Retinal pigment epithelial cell (primary cell): ENCODE measurements around the gene TESK2.

Experiments
- DNase-seq: peaks from one replicate; pipeline ENCODE4 v3.0.0-alpha.2; 2010; ENCODE audit warnings: low read depth
- H3K4me3 ChIP-seq: 2 replicates; pipeline ENCODE4 v1.5.1; 2011; ENCODE audit warnings: mild to moderate bottlenecking, low read length, control low read depth, moderate library complexity
- TF ChIP-seq, protein P1 (sequence below): conservative IDR thresholded peaks from 2 replicates; pipeline ENCODE4 v1.5.1; 2011; ENCODE audit warnings: low read depth, low read length, control low read depth, inconsistent platforms

The TESK2 gene

DNA sequence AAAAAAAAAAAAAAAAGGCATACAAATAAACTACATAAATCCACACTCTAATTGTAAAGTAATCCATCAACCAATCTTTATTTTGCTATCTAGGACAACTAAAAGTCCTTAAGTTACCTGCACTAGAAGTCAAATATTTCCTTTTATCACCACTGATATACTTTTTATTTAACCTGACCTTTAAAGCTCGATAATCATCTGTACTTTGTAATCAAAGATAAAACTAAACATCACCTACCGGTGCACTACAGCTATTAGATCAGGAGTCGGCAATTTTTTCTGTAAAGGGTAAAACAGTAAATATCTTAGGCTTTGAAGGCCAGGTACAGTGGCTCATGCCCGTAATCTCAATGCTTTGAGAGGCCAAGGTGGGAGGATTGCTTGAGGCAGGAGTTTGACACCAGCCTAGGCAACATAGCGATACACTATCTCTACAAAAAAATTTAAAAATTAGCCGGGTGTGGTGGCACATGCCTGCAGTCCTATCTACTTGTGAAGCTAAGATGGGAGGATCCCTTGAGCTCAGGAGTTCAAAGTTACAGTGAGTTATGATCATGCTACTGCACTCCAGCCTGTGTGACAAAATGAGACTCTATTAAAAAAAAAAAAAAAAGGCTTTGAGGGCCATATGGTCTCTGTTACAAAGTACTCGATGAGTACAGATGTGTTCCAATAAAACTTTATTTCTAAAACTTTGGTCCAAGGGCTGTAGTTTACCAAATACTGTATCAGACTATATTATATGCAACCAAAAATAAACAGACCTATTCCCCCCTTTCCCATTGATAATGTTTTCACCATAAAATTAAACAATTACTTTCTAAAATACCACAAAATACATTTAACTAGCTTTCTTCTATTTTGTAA is 47.1 kb downstream of the TESK2 start:
- DNase-seq, result no peak
- TF ChIP-seq, protein P1, sequence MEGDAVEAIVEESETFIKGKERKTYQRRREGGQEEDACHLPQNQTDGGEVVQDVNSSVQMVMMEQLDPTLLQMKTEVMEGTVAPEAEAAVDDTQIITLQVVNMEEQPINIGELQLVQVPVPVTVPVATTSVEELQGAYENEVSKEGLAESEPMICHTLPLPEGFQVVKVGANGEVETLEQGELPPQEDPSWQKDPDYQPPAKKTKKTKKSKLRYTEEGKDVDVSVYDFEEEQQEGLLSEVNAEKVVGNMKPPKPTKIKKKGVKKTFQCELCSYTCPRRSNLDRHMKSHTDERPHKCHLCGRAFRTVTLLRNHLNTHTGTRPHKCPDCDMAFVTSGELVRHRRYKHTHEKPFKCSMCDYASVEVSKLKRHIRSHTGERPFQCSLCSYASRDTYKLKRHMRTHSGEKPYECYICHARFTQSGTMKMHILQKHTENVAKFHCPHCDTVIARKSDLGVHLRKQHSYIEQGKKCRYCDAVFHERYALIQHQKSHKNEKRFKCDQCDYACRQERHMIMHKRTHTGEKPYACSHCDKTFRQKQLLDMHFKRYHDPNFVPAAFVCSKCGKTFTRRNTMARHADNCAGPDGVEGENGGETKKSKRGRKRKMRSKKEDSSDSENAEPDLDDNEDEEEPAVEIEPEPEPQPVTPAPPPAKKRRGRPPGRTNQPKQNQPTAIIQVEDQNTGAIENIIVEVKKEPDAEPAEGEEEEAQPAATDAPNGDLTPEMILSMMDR, result no peak
- H3K4me3 ChIP-seq, result no peak overlapping the region

DNA sequence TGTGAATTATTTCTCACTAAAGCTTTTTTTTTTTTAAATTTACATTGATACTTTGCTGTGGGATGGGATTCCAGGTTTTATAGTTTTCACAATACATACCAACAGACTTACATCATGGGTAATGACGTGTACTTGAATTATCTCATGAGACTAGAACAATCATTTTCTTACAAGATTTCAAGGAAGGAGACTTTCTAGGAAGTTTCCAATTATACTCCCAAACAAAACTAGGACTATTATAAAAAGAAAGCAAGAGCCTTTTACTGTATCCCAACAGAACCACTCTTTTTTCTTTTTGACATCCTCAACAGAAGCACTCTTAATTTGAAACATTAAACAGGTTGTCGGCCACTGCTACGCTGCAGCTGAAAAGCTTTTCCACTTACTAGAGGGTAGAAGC is 48.7 kb downstream of the TESK2 start:
- no peak overlapping the region for H3K4me3 ChIP-seq
- DNase-seq, result peak; percentile 67
- TF ChIP-seq, protein P1, result no peak

DNA sequence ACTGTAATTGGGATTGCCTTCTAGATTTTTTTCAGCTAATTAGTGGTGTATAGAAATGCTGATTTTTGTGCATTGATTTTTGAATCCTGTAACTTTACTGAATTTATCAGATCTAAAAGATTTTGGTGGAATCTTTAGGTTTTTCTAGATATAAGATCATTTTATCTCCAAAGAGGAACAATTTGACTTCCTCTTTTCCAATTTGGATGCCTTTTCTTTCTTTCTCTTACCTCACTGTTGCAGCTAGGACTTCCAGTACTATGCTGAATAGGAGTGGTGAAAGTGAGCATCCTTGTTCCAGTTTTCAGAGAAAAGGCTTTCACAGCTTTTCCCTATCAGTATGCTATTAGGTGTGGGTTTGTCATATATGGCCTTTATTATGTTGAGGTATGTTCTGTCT is 53.6 kb downstream of the TESK2 start:
- no peak overlapping the region for H3K4me3 ChIP-seq
- DNase-seq, result no peak
- TF ChIP-seq, protein P1, result no peak

DNA sequence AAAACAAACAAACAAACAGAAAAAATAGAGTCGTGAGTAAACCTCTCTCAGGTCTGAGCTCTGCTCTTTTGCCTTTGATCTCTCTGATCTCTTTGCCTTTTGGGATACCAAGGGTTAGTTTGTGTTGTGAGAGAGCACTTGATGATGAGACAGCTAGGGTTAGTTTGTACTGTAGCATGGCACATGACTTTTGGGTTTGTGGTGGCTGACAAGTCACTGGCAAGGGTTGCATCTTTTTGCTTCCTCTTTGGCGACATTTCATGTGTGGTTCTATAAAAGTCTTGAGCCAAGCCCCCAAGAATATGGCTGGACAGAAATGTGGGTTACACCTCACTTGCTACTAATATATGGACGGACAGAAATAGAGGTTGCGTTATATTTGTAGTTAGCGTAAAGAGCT is 60.5 kb downstream of the TESK2 start:
- DNase-seq, result no peak
- TF ChIP-seq, protein P1, result no peak
- H3K4me3 ChIP-seq, result no peak overlapping the region

DNA sequence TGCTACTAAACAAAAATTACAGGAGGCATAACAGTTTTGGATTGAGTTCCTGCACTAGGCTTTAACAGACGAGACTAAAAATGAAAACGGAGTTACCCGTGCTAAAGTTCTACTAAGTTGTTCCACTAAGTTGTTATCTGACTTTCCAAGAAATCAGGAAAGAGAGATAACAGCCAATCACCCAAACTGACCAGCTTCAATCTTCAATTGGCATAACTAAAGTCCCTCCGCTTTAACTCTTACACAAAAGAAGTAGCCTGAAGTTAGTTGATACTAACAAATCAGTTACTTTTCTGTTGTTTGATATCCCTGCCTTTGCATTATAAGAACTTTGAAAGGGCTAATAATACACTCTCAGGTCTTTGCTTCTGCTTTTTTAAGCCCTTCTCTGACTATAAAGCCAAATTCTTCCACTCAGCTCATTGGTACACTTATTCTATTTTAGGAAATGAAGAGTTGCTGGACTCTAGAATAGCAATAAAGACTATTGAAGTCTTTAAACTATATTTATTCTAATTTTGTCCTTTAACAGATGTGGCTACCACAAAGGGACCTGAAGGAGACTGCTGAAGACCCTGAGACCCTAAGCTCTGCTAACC is 61.3 kb downstream of the TESK2 start:
- DNase-seq, result no peak
- TF ChIP-seq, protein P1, result no peak
- no peak overlapping the region for H3K4me3 ChIP-seq

DNA sequence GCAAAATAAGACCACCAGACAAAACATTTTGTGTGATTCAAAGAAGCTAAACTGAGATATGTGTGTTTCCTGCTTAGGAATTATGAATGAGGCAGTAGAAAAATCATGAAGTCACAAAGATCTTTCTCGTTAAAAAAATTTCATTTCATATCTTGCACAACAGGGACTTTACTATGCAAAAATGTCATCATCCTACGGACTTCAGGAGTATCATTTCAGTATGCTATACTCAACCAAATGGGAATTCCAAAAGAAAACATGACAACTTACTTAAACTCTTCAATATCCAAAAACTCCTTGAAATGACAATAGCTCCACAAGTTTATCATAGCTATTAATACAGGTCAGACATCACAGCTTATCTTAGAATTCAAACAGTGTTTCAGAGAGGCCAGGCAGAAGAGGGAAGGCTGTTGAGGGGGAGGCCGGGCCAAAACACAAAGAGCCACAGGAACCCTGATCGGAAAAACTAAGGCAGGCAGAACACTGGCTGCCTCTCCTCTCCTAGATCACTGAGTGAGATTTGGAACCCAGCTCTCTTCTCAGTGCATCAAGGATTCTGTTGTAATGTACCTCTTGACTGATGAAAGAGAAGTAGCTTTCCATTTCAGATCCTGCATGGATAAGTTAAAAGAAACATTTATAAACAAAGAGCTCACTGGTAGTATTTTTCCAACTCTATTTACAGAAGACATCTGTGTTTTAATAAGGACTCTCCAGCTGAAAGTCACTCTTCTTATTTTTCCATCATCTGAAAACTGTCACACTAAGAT is 66.9 kb downstream of the TESK2 start:
- TF ChIP-seq, protein P1, result no peak
- H3K4me3 ChIP-seq, result no peak overlapping the region
- DNase-seq, result no peak
